HG03442 (cell line): ENCODE results near the gene MMP17.

Experiments
- ATAC-seq: cut with Tn5 transposase; IDR thresholded peaks from one replicate; pipeline ENCODE4 v1.9.1; 2021; ENCODE audit warnings: mild to moderate bottlenecking, moderate library complexity; ENCODE audit not compliant: unreplicated experiment

The MMP17 gene

DNA sequence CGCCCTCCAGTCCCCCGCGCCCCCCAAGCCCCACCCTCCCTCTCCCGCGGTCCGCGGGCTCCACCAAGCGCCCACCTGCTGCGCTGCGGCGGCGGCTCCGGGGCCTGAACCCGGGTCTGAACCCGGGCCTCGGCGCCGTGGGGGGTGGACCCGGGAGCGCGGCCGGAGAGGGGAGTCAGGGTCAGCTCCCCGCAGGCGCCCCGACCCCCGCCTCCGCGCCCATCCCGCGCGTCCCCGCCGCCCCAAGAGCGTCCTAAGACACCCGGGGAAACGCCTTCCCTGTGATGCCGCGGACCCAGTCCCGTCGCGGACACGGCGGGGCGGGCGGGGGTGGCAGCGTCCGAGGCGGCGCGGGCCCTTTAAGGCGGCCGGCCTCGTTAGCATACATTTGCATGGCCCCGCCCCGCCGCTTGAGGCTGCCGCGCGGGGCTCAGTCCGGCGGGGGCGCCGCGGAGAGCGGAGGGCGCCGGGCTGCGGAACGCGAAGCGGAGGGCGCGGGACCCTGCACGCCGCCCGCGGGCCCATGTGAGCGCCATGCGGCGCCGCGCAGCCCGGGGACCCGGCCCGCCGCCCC is at the start of gene MMP17:
Gene MMP17 (plus strand): TSS at position 433 of the 574 bp plus-strand sequence. CDS start 102 bp downstream, at position 535.
- ATAC-seq = peak; percentile 36

DNA sequence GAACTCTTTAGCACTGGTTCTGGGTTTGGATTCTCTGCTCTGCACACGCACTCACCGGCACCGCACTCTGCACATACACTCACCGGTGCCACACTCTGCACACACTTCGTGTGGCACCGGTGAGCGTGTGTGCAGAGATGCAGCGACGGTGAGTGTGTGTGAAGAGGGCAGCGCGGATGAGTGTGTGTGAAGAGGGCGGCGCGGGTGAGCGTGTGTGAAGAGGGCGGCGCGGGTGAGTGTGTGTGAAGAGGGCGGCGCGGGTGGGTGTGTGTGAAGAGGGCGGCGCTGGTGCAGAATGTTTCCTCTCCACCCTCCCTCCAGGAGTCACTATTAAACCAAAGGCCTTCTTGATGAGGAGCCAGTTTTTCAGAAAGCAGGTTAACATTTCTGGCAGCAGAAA is 49.2 kb upstream of the MMP17 start:
- no peak for ATAC-seq

DNA sequence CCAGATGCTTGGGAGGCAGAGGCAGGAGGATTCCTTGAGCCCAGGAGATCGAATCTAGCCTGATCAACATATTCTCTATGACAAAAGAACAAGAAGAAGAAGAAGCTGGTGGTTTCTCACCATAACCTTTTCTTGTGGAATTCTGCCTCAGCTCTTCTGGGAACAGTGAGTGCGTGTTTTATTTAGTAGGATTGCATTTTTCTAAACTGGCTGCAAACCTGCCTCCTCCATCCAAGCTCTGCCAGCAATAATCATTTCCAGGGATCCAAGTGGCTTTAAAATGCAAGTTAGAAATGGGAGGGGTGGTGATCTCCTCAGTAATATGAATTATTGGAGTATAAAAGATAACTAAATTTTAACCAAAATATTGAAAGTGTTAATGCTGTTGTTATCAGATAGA is 46.1 kb upstream of the MMP17 start:
- ATAC-seq = no peak

DNA sequence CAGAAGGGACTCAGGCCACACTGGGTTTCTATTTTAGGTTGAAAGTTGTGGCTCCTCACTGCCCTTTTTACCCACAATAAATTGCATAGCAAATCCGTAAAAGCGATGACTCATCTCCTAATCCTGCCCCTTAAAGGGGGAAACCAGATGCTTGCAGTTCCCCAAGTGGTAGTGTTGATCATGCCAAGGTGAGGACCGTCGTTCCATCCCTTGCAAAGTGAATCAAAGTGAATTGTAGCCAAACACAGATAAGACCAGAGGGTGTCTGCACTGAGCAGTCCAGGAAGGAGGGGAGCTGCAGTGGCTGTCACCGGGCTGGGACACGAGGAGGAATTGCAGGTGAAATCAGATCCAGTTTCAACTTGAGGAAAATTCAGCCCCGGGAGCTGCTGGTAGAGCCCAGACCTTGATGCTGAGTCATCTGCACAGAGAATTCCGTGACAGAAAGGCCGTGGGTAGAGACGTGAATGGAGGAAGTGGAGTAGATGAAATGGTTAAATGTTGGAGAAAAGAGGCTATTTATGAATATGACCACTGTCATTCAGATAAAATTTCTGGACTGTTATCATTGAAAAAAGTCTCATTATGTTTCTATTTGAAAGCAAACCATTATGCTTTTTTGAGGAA is 44.2 kb upstream of the MMP17 start:
- ATAC-seq = peak; percentile 69

DNA sequence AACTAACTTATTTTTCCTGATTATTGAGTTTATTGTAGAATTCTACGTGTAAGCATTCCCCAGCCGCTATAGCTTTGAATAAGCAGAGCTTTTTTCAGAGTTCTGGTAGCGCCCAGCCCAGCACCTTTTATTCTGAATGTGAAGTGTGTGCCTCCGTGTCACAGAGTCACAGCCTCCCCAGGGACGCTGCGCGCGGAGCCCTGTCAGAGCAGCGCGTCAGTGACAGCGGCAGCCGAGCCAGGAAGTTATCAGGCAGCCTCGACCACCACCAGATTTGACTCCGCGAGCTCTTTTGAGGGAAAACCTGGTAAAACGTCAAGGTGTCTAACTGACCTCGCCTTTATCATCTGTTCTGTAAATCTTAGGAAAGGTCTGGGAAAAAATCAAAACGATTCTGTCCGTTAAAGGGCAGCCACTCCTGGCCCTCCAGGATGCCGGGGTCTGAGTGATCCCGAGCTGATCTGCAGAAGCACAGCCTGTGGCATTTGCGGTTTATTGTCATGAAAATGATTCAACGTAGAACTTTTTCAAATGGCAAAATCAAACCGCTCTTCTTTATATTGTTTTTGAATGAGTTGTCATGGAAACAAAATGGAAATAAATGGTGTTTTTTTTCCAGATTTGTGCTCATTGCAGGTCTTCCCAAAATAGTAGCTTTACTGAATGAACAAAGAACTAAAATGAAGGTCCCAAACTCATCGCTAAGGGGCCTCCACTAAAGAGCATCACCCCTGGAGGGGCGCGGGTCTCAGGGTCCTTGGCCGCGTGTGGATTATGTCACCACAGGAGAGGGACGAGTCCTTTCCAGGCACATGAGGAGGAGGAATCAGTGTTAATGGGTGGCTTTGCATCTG is 43.1 kb upstream of the MMP17 start:
- ATAC-seq = no peak

DNA sequence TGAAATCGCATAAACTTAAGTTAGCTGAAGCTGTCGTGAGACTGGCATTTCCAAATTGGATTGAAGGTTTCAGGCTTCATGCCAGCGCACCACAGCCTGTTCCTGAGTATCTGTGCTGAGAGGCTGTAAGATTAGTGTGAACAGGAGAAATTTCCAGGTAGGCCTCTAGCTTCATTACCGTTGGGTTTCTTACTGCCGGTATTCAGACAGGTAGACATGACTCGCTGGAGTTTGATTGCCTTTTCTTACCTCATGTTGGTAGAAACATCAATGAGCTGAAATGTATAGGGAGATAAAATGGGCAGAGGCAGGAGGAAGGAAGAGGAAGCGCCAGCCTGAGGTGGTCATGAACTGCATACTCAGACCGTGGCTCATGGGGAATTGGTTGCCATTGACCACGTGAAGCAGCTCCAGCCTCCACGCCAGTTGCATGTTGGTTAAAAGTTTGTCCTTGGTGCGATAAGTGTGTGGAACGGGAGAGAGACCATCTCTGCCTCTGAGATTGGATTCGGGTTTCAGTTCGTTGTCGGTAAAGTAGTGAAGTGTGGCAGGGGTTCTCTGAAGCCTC is 42.3 kb upstream of the MMP17 start:
- ATAC-seq = no peak

DNA sequence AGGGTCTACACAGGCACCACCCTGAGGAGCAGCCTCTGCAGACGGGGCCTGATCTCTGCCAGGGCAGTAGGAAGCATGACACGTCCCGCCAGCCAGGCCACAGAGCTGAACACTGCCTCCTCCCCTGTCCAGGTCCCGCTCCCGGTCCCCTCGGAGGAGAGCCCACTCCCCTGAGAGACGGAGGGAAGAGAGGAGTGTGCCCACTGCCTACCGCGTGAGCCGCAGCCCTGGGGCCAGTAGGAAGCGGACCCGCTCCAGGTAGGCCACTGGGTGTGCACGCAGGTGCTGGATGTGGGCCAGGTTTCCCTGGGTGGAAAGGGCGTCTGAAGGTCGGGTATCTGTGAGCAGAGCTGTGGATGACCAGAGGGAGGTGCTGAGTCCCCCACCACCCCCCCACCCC is 41.9 kb upstream of the MMP17 start:
- no peak for ATAC-seq

DNA sequence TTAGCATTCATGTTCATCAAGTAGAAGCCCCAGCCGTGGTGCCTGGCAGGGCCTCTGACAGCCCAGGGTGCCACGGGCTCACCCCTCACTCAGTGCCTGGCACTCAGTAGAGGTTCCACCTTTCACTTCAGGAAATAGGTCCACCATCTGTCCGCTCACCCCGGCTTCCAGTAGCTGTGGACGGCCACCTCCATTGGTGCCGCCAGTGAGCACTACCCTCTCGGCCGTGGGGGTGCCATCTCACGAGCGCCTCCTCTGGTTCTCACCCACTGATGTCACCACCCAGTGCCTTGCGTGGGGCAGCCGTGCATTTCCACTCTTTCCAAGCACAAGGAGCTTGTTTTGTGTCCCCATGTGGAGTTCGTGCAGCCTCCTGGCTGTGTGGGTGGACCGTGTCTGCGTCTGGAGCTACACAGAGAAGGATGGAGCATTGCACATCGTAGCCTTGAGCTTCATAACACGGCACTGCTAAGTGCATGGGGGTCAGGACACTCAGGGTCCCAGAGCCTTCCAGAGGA is 41.0 kb upstream of the MMP17 start:
- no peak for ATAC-seq

DNA sequence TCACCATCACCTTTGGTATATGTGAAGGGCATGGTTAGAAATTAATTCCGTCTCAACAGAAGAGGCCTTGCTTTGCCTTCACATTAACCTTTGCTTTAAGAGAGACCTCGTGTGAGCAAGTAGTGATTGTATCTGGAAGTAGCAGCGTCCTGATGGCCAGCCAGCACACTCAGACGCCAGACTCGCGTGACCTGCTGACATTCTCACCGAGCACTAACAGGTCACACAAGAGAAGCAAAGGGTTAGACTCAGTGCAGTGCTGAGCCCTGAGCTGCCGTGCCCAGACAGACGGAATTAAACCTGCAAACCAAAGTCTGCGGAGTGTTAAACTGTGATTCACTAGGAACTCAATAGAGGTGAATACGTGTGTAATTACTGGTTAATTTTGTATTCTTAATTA is 40.1 kb upstream of the MMP17 start:
- ATAC-seq = no peak

DNA sequence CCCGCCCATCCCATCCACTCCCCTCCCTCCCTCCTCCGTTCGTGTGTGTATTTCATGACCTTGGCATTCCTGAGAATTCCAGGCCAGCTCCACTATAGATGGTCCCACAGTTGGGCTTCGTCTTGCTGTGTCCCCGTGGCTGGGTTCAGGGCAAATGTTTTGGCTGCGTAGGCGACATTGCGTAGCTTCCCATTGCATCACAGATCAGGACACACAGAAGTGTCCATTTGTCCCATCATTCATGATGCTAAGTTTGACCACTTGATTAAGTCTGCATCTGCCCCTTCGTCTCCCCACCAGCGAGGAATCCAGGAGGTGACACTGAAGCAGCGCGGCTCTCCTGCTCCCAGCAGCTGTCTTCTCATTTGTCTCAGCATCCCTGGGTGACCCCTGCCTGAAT is 38.6 kb upstream of the MMP17 start:
- ATAC-seq = no peak

DNA sequence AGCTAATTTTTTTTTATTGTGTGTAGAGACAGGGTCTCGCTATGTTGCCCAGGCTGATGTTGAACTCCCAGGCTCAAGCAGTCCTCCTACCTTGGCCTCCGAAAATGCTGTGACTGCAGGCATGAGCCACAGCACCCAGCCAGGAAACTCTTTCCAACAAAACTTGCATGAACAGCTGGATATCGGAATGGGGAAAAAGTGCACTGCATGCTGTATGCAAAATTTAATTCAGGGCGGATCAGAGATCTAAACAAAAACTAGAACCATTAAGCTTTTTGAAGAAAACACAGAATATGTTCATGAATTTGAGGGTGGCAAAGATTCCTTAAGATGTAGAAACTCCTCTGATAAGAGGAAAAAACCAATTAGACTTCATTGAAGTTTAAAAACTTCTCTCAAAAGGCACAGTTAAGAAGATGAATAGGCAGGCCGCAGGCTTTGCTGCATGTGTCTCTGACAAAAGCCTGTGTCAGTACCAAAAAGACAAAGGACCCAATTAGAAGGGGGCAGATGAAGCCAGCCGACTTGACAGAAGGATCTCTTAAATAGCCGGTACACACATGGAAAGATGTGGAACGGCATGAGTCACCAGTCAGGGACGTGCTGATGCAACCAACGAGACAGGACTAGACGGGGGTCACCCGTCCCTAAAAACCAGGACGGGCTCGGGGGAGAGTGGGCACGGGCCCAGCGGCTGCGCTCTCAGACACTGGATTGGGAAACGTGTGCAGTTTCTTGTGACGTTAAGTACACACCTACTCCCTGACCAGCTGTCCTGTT is 34.8 kb upstream of the MMP17 start:
- ATAC-seq = no peak

DNA sequence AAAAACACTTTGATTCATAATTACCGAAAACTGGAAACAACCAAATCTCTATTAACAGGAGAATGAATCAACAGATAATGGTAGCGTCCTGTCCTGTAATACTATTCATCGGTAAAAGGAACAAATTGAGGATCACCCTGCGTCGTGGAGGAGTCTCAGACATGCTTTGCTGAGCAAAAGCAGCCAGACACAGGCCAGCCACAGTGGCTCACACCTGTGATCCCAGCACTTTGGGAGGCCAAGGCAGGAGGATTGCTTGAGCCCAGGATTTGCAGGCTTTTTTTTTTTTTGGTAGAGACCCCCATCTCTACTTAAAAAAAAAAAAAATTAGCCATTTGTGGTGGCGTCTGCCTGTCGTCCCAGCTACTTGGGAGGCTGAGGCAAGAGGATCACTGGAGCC is 34.1 kb upstream of the MMP17 start:
- no peak for ATAC-seq

DNA sequence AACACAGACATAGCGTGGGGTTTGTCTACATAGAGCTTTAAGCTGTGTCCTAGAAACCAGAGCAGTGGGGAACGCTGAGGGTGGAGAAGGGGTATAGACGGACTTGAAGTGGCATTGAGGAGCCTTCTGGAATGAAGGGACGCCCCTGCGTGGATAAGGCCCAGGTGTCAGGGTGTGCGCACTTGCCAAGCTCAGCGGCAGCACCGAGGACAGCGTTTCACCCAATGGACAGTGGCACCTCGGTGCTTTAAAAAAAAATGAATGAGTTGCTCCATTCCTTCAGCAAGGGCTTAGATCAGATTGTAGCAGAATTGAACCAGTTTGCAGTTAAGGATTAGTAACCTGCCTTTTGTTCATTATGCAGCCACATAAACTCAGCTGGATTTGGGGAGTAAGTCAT is 33.6 kb upstream of the MMP17 start:
- ATAC-seq = no peak

DNA sequence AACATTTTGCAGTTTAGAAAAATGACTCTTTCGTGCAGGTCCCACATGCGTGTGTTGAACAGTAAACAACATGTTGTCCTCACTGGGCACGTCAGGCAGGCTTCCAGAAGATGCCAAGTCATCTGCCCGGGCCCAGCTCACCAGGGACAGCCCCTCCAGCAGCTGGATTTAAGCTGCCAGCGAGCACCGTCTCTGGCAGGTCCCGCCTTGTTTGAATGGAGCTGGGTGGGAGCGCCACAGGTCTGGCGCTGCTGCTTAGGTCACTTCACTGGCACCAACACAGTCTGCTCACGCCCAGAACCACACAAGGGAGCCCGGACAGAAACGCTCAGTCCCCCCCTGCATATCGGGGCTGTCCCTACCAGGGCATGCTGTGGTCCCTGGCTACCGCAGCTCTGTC is 33.1 kb upstream of the MMP17 start:
- no peak for ATAC-seq

DNA sequence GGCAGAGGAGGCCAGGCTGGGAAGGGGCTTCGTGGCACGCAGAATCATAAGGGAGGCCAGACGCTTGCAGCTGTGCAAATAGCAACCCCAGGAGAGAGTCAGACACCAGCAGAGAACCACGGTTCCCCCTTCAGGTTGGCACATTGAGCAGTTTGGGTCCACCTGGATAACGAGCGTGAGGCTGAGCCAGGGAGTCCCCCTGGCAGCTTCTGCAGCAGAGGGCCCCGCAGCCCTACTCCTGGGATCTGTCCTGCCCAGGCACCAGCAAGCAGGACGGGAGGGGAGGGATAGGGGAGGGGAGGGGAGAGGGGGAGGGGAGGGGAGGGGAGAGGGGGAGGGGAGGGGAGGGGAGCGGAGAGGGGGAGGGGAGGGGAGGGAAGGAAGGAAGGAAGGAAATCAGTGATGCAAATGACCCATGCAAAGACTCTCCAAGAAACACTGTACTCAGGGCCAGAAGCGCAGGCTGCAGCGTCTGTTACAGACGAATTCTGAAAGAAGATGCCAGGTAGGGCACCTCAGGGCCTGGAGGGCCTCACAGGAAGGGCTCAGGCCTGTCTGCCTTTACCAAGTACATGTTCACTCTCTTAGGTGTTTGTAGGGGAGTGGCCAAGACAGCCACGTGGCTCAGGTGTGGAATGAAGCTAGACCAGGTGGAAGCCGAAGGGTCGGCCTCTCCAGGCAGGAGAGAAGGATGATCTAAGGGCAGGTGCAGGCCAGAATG is 32.3 kb upstream of the MMP17 start:
- no peak for ATAC-seq

DNA sequence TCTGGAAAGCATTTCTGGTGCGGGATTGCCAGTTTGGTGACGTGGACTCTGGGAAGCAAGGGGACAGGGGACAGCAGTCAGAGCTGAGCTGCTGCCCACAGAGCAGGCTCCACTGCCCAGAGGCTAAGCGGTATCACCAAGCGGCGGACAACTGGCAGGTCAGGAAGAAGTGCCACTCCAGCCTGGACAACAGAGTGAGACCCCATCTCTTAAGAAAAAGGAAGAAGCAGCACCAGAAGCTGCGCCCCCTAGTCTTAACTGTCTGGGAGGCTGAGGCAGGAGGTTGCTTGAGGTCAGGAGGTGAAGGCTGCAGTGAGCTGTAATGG is 31.8 kb upstream of the MMP17 start:
- ATAC-seq = no peak

DNA sequence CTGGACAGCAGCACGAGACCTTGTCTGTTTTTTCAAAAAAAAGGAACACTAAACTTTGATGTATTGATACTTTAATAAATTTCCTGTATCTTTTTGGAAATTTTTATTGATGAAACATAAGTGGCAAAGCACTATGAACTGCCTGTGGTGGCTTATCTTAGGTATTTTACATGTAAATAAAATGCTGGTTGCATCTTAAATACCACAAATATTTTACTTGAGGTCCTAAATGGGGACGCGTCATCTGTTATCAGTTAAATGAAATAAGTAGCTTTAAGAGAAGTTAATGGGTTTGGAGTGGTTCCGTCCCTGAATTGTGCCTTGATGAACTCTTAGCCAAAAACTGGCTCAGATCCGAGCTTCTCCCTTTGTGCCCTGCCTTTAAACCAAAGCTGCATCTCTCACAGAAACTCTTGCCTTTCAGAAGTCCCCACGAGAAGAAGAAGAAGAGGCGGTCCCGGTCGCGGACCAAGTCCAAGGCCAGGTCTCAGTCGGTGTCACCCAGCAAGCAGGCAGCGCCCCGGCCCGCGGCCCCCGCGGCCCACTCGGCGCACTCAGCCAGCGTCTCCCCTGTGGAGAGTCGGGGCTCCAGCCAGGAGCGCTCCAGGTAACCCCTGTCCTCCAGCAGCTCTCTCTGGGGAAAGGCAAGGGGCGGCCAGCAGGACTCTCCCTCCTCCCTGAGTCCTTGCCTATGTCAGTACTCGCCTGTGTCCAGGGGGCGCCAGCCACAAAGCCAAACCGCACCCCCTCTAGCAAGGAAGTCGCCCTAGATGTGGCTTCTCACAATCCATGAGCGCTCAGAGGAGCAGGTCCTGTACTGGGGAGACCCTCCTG is 31.2 kb upstream of the MMP17 start:
- ATAC-seq = no peak

DNA sequence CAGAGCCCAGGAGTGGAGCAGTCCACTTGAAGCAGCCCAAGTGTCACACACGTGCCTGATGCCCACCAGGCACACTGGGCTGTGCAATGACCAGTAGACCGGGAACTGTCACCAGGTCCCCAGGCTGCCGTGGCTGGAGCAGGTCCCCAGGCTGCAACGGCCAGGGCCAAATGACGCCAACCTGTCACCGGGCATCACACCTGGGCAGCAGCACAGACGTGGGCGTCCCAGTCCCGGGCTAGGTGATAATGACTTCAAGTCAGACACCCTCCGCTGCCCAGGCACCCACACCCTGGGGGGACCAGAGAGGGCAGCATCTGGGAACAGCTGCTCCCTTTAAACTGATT is 30.6 kb upstream of the MMP17 start:
- no peak for ATAC-seq

DNA sequence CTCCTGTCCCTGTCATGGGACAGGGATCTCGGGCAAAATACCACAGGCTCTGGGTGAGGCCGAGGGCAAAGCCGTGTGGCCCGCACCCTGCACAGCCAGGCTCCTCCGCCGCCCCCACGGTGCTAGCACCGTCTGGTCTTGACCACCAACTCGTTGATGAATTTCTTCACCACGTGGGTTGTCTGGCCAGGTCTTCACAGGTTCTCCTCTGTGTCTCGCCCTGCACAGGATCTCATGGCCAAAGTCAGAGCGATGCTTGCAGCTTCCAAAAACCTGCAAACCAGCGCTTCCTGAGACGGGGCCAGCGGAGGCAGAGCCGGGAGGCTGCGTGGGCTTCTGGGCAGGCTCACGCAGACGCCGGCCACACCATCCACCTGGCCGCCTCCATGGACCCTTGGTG is 29.0 kb upstream of the MMP17 start:
- no peak for ATAC-seq
